PC-9 (cell line): Measurements from ENCODE around the gene TTC13. TPM values are rescaled to one million over a fixed set of nuclear protein-coding genes. Genes with fewer than 3 reads are reported as not detected.

ENCODE experiments used
- BruUV-seq: library from RNA; stranded (reverse); fragments of 400-500 nt; replicated peaks from 2 replicates; lab custom pipeline; 2021; lab: Mats Ljungman, UMichigan
- CTCF ChIA-PET: fragments of 300-600 bp; sonication (Branson Sonifier 250); formaldehyde crosslinking; loops from one replicate; lab custom pipeline; 2022; ENCODE audit warnings: antibody characterized with exemption; lab: Charles Lee
- POLR2A ChIA-PET: fragments of 300-600 bp; sonication (Branson Sonifier 250); formaldehyde crosslinking; loops from one replicate; lab custom pipeline; 2022; ENCODE audit warnings: antibody characterized with exemption; ENCODE audit not compliant: unreplicated experiment; lab: Charles Lee
- DNase-seq, 2 experiments: peaks; one replicate each; pipeline versions ENCODE4 v3.0.0 to v3.0.0-alpha.2; 2015 to 2022; ENCODE audit warnings: mixed read lengths in 1 of 2
- H2AFZ ChIP-seq: fragments of 200-600 bp; sonication (generic); 2 replicates; pipeline ENCODE4 v1.8.1; 2017; ENCODE audit warnings: antibody characterized with exemption
- H3F3A ChIP-seq: fragments of 200-600 bp; sonication (generic); 2 replicates; pipeline ENCODE4 v1.8.1; 2017; ENCODE audit warnings: antibody characterized with exemption, mild to moderate bottlenecking, low read depth; ENCODE audit not compliant: insufficient read depth
- H3K27ac ChIP-seq: fragments of 200-600 bp; sonication (generic); 2 replicates; pipeline ENCODE4 v1.6.1; 2016; ENCODE audit warnings: mixed run types
- H3K27me3 ChIP-seq: fragments of 200-600 bp; sonication (generic); 2 replicates; pipeline ENCODE4 v1.6.1; 2016; ENCODE audit warnings: low read depth, mixed run types; ENCODE audit not compliant: insufficient read depth
- H3K36me3 ChIP-seq: fragments of 200-600 bp; sonication (generic); 2 replicates; pipeline ENCODE4 v1.6.1; 2016; ENCODE audit warnings: low read depth, mixed run types
- H3K4me1 ChIP-seq: fragments of 200-600 bp; sonication (generic); replicated peaks from 2 replicates; pipeline ENCODE4 v1.6.1; 2016; ENCODE audit warnings: mixed run types; ENCODE audit not compliant: insufficient read depth
- H3K4me2 ChIP-seq: fragments of 200-600 bp; sonication (generic); 2 replicates; pipeline ENCODE4 v1.6.1; 2017; ENCODE audit warnings: mixed run types
- H3K4me3 ChIP-seq: fragments of 200-600 bp; sonication (generic); 2 replicates; pipeline ENCODE4 v1.6.1; 2016; ENCODE audit warnings: mixed run types
- H3K79me2 ChIP-seq: fragments of 200-600 bp; sonication (generic); 2 replicates; pipeline ENCODE4 v1.6.1; 2017; ENCODE audit warnings: low read depth, mixed run types
- H3K9me2 ChIP-seq: fragments of 200-600 bp; sonication (generic); 2 replicates; pipeline ENCODE4 v1.8.1; 2017; ENCODE audit warnings: mild to moderate bottlenecking; ENCODE audit not compliant: insufficient read depth
- H3K9me3 ChIP-seq: fragments of 200-600 bp; sonication (generic); 2 replicates; pipeline ENCODE4 v1.8.1; 2016; ENCODE audit warnings: low read depth; ENCODE audit not compliant: insufficient read depth
- H4K20me1 ChIP-seq: fragments of 200-600 bp; sonication (generic); 2 replicates; pipeline ENCODE4 v1.8.1; 2017; ENCODE audit not compliant: insufficient read depth
- CTCF ChIP-seq: fragments of 200-600 bp; sonication (generic); conservative IDR thresholded peaks from 2 replicates; pipeline ENCODE4 v1.6.1; 2017; ENCODE audit warnings: mixed run types, antibody characterized with exemption, mild to moderate bottlenecking, moderate library complexity
- EZH2 ChIP-seq: fragments of 200-600 bp; sonication (generic); IDR thresholded peaks from 2 replicates; pipeline ENCODE4 v1.8.0; 2017; ENCODE audit warnings: antibody characterized with exemption, low read depth
- intact Hi-C: fragments of 100-400 bp; cut with micrococcal nuclease; formaldehyde crosslinking; loops from one replicate; pipeline ENCODE4 v1.10.0; 2022; ENCODE audit not compliant: unreplicated experiment
- total RNA-seq: library from RNA; stranded (reverse); gene quantifications from 2 replicates; pipeline ENCODE4 v1.2.3, GENCODE V29; 2021

The TTC13 gene
- total RNA-seq, 1 experiment from 2014 or later = 7.5 TPM

GRCh38 chr1:230957580-230957989 lies 21.1 kb downstream of the TTC13 start:
- H4K20me1 ChIP-seq = no peaks in the 10 kb centered on the region
- H3K9me3 ChIP-seq = no peaks in the 10 kb centered on the region
- H3K79me2 ChIP-seq = no peaks in the 10 kb centered on the region
- ChIA-PET CTCF (no interaction called here), POLR2A (no interaction called here)
- no peak overlapping the region for H3K27ac ChIP-seq
- TF ChIP-seq CTCF (no peak), EZH2 (no peak)
- intact Hi-C loops = loop anchor here (2.0 kb wide), 1 partner anchor 17 kb away; no protein-coding TSS in a partner anchor
- H3K4me2 ChIP-seq = no peak overlapping the region
- H3K36me3 ChIP-seq = 0 out of 2 replicates have a peak, but pooled peaks cover 14% of the 10 kb centered on the region
- no peaks in the 10 kb centered on the region for H3F3A ChIP-seq
- no peaks in the 10 kb centered on the region for H3K4me1 ChIP-seq
- H3K9me2 ChIP-seq = no peaks in the 10 kb centered on the region
- BruUV-seq = no TSS peak
- H3K27me3 ChIP-seq = no peaks in the 10 kb centered on the region
- no peak for DNase-seq
- no peak overlapping the region for H3K4me3 ChIP-seq
- no peak overlapping the region for H2AFZ ChIP-seq

GRCh38 chr1:230950404-230950803 lies 28.3 kb downstream of the TTC13 start:
- Histone ChIP-seq H3K4me1 (no peaks in the 10 kb centered on the region), H3K4me3 (no peak overlapping the region), H2AFZ (no peak overlapping the region), H3K9me2 (no peaks in the 10 kb centered on the region), H4K20me1 (no peaks in the 10 kb centered on the region), H3K4me2 (no peak overlapping the region), H3K27me3 (no peaks in the 10 kb centered on the region), H3K27ac (no peak overlapping the region), H3K9me3 (no peaks in the 10 kb centered on the region), H3F3A (no peaks in the 10 kb centered on the region), H3K79me2 (no peaks in the 10 kb centered on the region), H3K36me3 (peaks cover 22% of the 10 kb centered on the region; the same call in 1 of the 2 replicates)
- POLR2A ChIA-PET = no interaction called here
- TF ChIP-seq EZH2 = no peak
- TF ChIP-seq CTCF = no peak
- intact Hi-C loops = no loop called here
- CTCF ChIA-PET = no interaction called here
- no peak for DNase-seq
- BruUV-seq = no TSS peak

GRCh38 chr1:230948903-230949302 lies 29.8 kb downstream of the TTC13 start:
- H3K9me3 ChIP-seq = no peaks in the 10 kb centered on the region
- intact Hi-C loops = no loop called here
- no peaks in the 10 kb centered on the region for H3K79me2 ChIP-seq
- no peaks in the 10 kb centered on the region for H3K4me1 ChIP-seq
- H2AFZ ChIP-seq = no peak overlapping the region
- H3K4me3 ChIP-seq = no peak overlapping the region
- BruUV-seq = no TSS peak
- H3K27ac ChIP-seq = no peak overlapping the region
- H3K36me3 ChIP-seq = peaks cover 12% of the 10 kb centered on the region; the same call in 1 of the 2 replicates
- H4K20me1 ChIP-seq = no peaks in the 10 kb centered on the region
- TF ChIP-seq EZH2 (no peak), CTCF (no peak)
- H3K9me2 ChIP-seq = no peaks in the 10 kb centered on the region
- CTCF ChIA-PET = no interaction called here
- no peak overlapping the region for H3K4me2 ChIP-seq
- no peaks in the 10 kb centered on the region for H3F3A ChIP-seq
- POLR2A ChIA-PET = no interaction called here
- DNase-seq = no peak
- no peaks in the 10 kb centered on the region for H3K27me3 ChIP-seq
